22Rv1 (cell line): ENCODE results near the gene DCLK3.

Experiments used
- ZFX ChIP-seq: fragments of 450-650 bp; IDR thresholded peaks from 2 replicates; pipeline ENCODE4 v1.6.1; 2017; ENCODE audit warnings: antibody characterized with exemption, borderline replicate concordance
- TF ChIP-seq, protein P1 (sequence below): fragments of 450-650 bp; IDR thresholded peaks from 2 replicates; pipeline ENCODE4 v1.5.1; 2017; ENCODE audit warnings: mild to moderate bottlenecking

DNA sequence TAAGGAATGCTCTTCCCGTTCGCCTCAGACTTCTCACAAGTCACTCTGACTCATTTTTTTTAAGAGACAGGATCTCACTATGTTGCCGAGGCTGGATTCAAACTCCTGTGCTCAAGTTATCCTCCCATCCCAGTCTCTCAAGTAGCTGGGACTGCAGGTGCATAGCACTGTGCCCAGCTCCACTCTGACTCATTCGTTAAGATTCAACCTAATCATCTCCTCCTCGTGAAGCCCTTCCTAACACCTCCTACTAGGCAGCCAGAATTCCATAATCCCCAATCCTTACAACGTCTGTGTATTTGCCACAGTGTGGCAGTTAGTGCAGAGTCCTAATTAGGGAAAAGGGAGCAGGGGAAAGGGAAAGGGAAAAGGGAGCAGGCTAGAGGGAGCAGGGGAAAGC is 26.4 kb upstream of the DCLK3 start:
- TF ChIP-seq, protein P1, sequence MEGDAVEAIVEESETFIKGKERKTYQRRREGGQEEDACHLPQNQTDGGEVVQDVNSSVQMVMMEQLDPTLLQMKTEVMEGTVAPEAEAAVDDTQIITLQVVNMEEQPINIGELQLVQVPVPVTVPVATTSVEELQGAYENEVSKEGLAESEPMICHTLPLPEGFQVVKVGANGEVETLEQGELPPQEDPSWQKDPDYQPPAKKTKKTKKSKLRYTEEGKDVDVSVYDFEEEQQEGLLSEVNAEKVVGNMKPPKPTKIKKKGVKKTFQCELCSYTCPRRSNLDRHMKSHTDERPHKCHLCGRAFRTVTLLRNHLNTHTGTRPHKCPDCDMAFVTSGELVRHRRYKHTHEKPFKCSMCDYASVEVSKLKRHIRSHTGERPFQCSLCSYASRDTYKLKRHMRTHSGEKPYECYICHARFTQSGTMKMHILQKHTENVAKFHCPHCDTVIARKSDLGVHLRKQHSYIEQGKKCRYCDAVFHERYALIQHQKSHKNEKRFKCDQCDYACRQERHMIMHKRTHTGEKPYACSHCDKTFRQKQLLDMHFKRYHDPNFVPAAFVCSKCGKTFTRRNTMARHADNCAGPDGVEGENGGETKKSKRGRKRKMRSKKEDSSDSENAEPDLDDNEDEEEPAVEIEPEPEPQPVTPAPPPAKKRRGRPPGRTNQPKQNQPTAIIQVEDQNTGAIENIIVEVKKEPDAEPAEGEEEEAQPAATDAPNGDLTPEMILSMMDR, result no peak
- TF ChIP-seq ZFX, result no peak
